HG02642 (cell line): ENCODE results near the gene MYO15B.
"Not testable (repeated sequence)": the region's sequence is repeated elsewhere in the genome, so short reads cannot be mapped to it uniquely, and the experiment has no call there.

Source experiments
- ATAC-seq: cut with Tn5 transposase; IDR thresholded peaks from one replicate; pipeline ENCODE4 v1.9.1; 2021; ENCODE audit warnings: mild to moderate bottlenecking; ENCODE audit not compliant: unreplicated experiment, poor library complexity

Gene MYO15B

DNA sequence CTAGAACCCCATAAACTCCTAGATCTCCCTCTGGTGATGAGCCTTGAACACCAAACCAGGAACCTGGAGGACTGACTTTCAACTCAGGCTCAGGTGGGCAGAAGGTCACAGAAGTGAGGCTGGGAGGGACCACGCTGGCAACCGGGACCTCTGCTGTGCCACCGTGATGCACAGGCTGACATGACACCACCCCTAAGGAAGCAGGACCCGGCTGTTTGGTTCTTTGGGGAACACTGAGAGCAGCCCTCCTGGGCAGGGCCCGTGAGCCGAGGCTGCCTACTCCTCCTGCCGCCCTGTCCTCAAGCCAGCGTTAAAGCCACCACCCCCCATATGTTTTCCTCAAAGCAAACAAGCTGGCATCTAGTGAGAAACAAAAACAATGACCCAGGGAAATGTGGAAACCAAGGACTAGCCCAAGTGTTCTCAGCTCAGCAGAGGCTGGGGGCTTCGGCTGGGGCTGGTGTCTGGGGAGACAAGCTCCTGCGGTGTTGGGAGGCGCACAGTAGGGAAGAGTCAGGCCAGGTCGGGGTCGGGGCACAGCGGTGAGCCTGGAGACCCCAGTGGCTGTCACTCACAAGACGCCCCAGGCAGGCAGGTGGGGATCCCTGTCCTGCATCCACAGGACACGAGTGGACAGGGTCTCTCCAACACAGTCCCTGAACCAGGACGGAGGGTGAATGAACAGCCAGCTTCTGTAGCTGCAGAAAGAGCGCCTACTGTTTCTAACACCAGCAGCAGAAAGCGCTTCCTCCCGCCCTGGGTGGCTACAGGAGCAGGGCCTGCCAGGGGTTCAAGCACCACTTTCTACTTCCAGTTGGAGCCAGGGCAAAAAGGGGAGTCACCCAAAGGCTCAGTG, 47.4 kb downstream of the MYO15B start:
- no peak for ATAC-seq

DNA sequence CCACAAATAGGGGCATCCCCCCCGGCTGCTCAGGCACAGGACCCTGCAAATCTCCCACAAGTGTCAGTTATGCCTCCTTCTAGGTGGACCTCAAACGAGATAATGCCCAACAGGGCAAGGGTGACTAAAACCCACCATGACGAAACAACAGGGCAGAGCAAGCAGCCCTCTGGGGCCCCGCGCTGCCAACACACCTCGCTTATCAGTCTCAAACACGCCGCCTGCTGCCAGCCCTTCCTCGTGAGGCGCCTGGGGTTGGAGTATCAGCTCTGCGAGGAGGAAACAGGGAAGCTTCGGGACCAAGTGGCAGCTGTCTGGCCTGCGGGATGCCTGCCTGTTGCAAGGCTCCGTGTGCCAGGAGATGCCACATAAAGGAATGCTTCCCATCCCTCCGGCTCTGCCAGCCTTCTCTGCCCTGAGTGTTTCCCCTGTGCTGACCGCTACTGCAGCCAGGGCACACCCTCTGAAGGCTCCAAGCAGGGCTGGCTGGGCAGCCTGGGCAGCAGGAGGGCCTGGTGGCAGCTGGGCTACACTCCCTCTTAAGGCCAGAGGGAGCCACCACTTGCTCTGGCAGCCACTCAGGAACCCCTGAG, 48.1 kb downstream of the MYO15B start:
- no peak for ATAC-seq

DNA sequence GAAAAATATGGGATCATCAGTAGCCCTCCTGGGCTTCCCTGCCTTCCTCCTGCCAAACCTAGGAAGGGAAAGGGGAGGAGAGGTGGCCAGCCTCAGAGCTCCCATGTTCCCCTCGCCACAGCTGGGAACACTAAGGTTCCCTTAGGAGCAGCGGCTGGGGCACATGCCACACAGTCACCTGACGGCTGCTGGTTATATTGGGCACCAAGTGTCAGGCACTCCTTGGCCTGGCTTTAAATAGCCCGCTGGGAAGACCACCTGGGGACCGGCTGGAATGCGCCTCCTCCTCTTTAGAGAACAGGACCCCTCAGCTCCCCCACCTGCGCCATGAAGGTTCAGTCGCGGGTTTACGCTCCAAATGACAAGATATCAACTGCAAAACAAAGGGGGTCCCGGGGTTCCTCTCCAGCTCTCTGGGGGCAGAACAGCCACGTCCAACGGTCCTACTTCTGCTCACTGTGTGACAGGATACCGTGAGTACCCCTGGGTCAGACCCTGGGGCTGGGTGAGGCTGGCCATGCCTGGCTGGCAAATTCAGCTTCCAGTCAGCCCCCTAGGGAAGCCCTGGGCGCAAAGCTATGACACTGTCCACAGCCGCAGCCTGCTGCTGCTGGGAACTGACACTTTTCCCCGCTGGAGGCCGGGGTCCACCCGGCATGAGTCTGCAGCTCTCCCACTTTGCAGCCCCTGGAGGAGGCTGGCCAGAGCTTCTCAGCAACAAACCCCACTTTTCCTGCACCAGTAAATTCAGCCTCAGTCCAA, 49.0 kb downstream of the MYO15B start:
- ATAC-seq: no peak

DNA sequence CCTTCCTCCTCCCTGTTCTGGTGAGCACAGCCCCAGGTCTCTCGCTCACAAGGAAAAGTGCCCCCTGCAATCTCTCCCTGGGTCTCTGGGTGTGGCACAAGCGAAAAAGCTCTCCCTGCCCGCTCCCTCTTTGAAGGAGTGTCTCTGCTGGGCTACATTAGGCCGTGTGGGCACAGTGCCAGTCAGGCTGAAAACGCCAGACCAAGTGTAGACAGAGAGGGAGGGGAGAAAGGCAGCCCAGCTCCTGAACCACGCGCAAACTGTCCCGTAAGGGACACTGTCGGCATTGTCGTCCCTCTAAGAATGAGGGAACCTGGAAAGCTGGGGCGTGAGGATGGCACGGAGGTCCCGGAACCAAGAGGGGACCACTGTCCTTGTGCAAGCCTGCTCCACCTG, 49.5 kb downstream of the MYO15B start:
- ATAC-seq: no peak

DNA sequence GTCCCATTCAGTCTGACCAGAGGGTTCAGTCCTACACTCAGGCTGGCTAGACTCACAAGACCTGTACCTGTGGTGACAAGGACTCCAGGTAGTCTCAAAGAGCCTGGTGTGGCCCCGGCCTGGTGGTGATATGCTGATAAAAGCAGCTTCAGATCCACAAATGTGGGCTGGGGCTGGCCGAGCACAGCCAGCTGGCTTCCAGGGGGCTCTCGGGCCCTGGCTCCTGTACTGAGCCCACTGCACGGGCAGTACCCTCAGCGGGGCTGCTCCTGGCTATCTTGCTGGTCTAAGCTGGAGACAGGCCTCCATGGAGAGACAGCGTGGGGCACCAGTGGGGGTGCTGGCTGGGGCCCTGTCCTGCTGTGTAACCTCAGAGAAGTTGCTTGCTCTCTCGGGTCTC, 50.0 kb downstream of the MYO15B start:
- ATAC-seq: no peak

DNA sequence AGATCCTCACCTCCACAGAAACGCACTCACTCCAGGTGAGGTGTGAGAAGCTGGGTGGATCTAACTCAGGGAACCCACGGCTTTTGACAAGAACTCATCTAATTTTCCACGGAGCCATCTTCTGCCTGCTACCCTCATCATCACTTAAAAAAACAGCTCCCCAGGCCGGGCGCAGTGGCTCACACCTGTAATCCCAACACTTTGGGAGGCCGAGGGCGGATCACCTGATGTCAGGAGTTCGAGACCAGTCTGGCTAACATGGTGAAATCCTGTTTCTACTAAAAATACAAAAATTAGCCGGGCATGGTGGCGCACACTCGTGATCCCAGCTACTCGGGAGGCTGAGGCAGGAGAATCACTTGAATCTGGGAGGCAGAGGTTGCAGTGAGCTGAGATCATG, 50.4 kb downstream of the MYO15B start:
- ATAC-seq: not testable (repeated sequence)

DNA sequence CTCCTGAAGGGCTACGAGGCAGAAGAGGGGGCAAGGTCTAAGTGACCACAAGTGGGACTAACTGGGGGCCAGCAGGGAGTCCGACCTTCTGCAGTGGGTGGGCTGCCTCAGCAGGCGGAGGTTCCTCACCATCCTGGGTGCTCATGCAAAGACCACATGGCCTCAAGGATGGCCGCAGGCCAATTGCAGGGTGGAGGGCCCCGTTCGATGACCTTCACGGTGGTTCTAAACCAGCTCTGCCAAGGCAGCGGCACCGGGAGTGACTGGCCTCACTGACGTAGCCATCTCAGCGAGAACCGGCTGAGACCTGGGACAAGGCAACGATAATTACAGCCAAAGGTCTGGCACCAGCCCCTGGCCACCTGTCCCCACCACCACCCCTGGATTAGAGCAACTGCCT, 51.3 kb downstream of the MYO15B start:
- ATAC-seq: no peak

DNA sequence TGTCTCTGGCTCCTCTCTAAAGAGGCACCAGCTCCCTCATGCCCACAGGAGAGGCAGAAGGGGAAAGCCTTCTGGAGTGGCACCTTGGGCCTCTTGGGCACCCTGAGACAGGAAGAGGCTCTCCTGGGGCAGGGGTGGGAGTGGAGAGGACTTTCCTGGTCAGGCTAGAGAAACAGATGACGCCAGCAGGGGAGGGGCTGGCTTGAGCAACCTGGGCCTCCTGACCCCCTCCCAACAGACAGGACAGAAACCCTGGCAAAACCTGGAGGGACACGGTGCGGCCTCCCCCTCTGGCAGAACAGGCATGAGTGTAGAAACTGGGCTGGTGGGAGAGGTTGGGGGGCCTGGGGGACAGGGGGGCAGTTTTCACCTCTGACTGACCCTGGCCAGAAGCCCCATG, 51.7 kb downstream of the MYO15B start:
- no peak for ATAC-seq

DNA sequence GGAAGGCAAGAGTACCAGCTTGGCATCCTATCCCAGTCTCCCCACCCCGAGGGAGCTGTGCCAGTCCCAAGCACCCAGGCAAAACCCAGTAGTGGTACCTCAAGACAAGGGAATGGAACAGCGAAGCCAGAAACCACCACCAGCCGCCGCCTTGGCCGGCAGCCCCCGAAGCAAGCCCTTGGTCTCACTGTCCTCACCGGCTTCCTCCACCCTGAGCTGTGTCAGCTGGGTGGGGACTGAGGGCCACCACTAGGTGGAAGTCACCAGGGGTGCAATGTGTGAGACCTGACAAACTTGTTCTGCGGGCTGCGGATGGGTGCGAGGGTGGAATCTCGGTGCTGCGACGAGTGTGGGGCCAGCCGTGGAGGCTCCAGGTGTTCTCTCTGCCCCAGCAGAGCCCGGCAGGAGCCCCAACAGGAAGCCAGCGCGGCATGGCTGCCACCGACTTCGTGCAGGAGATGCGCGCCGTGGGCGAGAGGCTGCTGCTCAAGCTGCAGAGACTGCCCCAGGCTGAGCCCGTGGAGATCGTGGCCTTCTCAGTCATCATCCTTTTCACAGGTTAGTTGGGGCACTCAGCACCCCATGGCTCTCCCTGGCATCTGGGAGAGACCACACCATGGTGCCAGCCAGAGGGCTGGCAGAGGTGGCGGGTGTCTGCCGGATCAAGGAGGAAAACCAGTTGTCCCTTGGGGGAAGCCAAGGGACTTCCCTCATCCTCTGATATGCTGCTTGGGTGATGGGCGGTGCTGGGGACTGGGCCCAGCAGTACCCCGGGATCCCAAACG, 52.4 kb downstream of the MYO15B start:
- no peak for ATAC-seq

DNA sequence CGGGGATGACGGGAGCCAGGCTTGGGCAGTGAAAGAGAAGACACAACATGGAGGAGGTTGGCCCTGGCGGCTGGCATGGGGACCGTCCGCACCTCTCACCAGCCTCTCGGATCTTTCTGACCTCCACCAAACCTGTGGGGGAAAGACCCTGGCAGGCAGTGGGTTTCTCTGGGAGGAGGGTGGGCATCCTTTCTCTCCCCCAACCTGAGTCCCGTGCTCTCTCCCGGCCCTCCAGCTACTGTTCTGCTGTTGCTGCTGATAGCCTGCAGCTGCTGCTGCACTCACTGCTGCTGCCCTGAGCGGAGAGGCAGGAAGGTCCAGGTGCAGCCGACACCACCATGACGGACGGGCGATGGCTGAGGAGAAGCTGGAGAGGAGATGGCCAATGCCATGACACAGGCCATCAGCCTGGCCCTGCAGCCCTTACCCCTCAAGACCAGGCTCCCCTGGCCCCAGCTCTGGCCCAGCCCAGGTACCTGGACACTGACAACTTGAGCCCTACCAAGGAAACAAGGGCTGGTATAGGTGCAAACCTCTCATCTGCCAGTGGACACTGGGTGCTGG, 53.0 kb downstream of the MYO15B start:
- no peak for ATAC-seq

DNA sequence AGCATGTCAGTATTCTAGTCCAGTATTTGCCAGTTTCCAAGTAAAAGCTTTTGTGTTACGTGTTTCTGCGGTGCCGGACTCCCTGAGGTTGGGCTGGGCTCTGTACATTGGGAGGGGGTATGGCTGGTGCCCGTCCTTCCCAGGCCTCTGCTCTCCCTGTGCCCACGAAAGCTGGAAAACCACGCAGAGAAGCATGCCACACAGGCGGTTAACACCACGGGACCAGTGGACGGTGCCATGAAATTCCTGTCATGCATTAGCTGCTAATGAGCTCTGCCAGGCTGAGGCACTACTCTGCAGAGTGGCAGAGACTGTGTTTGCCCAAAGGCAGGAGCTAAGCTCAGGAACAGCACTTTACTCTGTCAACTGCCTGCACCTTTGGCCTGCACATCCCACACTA, 53.7 kb downstream of the MYO15B start:
- no peak for ATAC-seq

DNA sequence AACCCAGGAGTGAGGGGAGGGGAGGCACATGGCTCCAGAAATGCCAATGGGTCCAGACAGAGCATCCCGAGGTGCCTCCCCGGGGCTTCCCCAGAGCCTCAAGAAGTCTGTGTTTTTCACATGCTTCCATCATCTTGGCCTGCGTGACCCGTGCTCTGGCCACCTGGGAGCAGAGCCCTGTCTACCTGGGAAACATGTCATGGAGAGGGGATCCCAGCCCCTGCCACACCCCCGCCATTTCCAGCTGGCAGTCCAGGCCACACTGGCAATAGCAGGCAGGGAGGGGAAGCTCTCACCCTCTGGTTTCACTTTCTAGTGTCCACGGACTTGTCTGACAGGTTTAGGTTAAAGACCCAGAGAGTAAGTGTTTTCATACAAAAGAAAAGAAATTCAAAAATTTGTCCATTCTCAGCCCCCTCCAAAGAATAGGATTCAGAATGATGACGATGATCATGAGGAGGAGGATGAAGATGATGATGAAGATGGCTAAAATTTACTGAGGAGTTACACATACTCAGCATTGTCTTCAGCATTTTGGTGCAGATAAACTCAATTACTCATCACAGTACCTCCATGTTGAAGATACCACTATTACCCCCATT, 54.7 kb downstream of the MYO15B start:
- no peak for ATAC-seq

DNA sequence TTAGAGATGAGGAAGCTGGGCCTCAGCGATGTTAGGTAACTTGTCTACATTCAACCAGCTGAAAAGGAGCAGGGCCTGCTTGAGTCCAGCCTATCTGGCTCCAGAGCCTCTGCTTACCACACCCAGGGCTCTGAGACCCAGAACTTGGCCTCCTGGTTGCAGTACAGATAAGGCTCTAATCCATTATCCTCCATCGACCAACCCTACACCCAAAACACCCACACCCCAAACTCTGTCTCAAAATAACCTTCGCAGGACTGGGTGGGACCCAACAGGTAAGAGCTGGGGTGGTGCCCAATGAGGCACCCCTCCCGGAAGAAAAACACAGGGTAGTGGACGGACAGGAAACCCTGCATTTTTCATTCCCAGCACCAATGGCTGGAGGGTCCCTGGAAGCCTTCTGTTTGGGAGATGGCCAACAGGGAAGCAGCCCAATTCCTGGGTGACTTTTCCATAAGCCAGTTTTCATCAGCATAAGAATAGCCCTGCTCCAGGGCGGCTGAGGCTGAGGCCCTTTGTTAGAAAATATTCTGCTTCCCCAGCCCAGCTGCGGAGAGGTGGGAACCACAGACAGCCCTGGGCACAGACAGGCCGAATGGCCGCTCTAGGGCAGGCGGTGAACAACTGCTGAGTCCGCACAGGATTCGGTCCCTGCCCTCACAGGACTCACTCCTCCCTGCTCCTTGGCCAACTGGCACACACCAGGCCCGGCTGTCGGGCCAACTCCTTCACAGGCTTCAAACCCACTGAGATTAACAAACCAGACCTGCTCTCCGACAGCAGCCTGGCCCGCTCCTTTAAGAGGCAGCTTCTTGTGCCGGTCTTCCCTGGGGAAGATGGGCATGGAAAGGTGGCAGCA, 55.4 kb downstream of the MYO15B start:
- no peak for ATAC-seq

DNA sequence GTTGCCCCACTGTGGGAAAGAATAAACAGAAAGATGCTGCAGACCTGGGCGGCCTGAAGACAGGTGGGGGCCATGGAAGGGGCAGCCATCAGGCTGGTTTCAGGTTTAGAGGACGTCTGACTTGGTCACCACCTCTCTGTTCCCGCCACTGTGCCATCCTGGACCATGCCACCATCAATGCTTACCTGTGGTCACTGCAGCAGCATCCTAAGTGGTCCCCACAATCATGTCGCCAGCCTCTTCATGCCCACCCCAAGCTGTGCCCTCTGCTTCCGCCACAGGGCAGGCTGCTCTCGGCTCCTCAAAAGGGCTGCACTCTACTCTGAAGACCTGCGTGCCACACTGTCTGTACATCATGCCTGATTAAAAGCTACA, 56.0 kb downstream of the MYO15B start:
- no peak for ATAC-seq

DNA sequence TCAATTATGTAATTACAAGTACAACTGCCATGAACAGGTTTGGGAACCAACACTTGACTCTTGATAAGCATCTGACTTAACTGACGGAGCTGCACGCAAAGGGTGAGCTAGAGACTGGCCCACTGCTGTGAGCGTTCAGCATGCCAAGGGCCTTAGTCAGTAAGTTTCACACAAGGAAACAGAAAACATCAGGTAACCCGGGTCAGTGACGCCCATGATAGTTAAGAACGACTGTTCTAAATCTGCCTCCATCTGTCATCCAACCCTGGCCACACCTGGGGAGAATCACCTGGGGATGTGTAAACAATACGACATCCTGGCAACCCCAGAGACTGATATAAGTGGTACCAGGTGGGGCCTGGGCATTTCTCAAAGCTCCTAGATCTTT, 57.9 kb downstream of the MYO15B start:
- no peak for ATAC-seq

DNA sequence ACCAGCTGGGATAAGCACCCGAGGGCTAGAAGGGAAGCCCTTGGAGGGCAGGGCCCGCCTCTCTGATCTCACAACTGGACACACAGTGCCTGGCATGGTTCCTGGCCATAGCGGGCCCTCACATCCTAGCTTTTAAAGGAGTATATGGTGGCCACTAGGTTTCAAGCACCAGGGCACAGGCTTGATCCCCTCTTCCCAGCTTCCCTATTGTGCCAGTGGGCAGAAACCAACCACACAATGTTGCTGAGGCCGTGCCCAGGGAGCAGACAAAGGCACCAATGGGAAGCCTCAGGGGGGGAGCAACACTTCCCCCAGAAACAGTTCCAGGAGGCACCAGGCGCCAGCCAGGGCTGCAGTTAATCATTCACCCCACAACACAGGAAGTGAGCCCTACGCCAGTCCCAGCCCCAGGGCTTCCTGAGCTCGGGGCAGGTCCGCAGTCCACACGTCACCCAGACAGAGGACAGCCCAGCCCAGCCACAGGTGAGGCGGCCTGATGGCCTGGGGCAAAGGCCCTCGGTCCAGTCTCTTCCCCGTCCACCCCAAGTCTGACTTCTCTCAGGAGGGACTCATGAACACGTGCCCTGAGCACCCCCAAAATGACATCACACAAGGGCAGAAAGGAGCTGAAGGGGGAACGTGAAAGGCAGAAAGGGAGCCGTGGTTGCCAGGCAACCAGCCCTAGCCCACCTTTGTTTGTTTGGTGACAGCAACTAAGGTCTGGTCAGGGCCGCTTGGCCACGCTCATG, 58.5 kb downstream of the MYO15B start:
- ATAC-seq: peak; percentile 86

DNA sequence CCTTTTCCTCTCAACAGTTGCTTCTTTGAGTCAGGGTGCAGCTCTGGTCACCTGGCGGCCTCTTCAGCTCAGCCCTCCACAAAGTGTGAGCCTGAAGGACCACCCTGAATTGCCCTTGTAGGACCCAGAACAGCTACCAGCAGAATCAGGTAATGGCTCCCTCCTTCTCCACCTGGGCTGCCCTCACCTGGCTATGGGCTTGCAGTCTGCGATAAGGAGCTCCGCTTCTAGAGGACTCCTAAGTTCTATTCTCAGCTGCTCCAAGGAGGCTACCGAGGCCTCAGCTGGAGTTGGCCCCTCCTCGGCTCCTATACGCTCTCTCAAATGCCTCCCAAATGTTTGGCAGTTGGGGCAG, 59.0 kb downstream of the MYO15B start:
- ATAC-seq: no peak

DNA sequence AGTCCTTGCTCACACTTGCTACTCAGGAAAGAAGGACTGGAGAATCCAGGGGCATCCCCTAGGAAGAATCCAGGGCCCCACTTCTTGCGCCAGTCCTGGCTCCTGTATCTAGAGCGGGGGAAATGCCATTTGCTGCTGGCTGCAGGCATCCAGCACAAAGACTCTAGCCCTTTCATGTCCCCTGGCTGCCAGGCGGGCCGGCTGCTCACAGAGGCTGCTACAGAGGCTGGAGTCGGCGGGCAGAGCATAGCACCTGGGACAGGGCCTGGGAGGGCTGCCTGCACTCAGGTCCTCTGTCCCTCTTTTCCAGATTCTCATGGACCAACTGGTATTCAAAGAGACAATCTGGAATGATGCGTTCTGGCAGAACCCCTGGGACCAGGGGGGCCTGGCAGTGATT, 59.5 kb downstream of the MYO15B start:
- ATAC-seq: no peak
